Stimulated activated CD8-positive, alpha-beta memory T cell treated with anti-CD3 and anti-CD28 coated beads, Interleukin-2, amount 100 ng/mL, for 48 hours (primary cell): ENCODE data around the gene ZNF787.

Experiments used
- DNase-seq, 2 donors: peaks; one replicate each; pipeline ENCODE4 v3.0.0-alpha.2; 2020; ENCODE audit warnings: low read depth in 2 of 2

ZNF787 gene

DNA sequence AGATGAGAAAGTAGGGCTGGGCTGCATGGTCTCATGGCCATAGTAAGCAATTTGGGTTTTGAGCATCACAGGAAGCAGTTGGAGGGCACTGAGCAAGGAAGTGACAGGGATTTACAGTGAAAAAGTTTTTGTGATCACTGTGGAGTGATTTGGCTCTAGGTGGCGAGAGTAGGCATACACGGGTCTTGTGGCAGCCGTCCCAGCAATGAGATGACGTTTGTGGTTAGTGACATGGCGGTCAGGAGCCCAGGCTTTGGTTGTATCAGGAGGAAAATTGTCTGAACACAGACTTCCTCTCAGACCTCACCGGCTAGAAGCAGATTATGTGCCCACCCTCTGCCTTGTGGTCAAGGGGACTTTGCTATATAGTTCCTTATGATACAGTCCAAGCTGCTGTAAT is 23.3 kb upstream of the ZNF787 start:
- no peak for DNase-seq

DNA sequence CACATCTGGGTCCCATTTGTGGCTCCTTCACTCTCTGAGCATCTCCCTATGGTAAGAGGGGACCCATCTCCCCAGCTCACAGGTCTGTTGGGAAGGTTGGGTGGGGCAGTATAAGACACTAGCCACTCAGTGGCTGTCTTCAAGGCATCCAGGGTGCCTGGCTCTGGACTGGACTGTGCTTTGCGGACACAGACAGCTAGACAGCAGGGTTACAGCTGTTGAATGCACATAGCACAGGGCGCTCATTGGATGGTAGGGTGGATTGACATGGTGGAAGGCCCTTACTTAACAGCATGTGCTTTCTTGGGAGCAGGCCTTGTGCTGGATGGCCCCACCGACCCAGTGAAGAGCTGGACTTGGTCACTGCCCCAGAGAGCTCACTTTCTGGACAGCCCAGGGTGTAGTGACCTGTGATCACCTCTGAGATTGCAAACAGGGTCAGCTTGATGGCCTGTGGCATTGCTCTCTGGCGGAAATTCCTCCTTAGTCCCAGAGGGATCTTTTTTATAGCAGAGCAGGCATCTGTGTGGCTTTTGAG is 21.9 kb upstream of the ZNF787 start:
- DNase-seq: no peak

DNA sequence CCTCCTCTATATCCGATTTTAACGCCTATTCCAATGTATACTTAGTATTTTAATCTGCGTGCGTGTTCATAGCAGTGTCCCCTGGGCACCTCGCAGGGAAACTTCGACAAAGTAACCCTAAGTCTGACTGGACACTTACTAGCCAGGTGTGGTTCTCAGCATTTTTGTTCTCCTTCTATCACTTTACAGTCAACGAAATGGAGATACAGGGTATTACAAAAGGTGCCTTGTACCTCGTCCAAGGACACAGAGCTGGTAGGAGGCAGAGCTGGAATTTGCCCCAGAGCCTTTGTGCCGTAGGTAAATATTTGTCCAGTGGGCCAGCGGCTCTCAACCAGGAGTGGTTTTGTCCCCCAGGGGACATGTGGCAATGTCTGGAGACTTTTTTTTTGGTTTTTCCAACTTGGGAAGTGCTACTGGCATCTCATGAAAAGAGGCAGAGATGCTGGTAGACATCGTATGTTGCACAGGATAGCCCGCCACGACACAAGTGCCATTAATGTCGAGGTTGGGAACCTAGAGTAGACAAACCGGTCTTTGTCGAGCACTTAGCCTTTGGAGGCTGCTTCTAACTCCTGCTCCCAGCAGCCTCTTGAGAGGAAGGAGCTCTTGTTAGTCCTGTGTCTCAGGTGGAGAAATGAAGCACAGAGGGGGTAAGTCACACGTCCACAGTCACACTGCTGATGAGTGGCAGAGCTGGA is 21.1 kb upstream of the ZNF787 start:
- no peak for DNase-seq

DNA sequence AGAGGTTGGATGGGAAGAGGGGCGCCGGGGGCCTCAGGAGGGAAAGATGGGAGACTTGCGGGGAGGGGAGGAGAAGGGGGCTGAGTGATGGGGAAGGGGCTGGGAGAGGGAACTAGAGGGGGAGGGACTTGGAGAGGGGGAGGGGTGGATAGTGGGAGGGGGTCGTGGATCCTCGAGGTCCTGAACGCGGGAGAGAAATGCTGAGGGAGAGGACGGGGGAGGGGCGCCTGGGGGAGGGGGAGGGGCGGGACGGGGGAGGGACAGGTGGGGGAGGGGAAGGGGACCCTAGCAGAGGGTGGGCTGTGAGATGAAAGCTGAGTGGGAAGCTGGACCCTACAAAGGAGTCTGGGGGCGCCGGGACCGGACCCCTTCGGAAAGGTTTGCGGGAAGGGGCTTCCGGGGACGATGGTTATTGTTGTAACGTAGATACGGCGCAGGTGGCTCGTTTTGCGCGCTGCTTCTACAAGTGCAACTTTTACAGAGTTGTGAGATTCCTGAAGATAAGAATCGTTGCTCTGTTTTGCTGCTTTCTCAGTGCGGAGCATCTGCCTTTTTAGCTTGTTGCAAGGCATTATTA is 20.4 kb upstream of the ZNF787 start:
- no peak for DNase-seq

DNA sequence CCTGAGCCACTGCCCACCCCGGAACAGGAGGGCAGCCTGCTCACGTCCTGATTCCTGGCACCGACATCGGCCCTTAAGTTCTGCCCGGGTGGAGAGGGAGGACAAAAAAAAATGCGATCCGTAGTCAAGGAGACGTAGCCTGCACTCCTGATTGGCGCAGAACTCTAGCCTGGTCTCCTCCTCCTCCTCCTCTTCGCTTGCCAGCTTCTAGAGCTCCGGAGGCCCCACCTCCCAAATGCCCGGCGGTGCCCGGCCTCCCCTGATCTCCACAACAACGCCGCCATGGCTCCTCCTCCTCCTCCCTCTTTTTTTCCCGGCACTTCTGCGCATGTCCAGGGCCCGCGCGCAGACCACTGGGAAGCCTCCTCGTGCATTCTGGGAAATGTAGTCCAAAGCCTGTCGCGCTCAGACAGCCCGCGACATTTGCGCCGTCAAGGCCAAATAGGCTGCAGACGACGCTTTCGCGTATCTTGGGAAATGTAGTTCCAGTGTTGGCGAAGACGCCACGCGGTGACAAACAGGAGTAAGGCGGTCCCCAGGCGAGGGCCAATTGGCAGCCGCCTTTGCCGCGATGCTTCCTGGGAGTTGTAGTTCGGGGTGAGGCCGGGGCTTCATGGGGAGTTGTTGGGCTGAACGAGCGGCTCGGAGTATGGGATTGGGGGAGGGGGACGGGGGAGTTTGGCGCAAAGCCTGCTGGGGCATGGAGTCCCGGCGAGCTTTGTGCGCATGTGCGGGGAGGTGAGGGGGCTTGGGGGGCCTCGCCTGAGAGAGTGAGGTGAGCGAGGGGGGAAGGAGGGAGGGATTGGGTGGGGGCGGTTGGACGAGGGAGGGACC is 19.7 kb upstream of the ZNF787 start, which contains the start of gene ZNF444:
ZNF444 (plus strand) TSS at position 705 of the 834 bp plus-strand sequence. CDS start 5,625 bp downstream, outside the sequence.
- peak; percentile 96 to 97 for DNase-seq

DNA sequence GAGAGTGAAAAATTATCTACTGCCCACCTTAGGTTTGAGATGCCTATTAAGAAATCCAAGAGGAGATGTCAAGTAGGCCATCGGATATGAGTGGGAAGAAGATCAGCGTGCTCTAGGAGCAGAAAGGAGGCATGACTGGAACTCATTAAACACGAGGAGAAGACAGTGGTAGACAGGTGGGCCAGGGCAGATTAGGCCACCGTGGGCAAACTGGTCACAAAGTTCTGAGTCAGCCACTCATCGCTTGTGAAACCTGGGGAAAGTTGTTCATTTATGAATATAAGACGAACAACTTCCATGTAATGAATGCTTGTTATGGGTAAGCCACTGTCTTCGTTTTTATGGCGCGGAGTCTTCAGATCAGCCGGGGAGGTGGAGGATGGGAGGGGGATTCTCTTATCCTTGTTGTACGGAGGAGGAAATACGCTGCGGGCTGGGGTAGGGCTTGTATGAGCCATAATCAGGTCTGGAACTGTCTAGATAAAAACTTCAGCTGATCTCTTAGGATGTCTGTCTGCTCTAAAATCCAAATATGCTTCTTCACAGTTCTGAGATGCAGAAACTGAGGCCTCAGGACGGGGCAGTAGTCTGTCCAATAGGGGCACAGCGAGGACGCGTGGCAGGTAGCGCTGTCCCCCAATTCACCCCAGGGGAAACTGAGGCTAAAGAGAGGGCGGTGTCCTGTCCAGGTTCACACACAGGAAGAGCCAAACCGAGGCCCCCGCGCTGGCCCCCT is 18.9 kb upstream of the ZNF787 start:
- DNase-seq: no peak

DNA sequence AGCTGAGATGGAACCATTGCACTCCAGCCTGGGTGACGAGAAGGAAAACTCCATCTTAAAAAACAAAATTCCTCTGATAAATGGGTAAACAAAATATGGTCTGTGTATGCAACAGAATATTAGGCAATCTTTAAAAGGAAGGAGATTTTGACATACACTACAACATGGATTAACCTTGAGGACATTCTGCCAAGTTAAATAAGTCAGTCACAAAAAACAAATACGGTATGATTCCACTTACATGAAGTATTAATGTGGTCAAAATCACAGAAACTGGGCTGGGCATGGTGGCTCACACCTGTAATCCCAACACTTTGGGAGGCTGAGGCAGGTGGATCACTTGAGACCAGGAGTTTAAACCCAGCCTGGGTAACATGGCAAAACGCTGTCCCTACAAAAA is 17.0 kb upstream of the ZNF787 start:
- no peak for DNase-seq

DNA sequence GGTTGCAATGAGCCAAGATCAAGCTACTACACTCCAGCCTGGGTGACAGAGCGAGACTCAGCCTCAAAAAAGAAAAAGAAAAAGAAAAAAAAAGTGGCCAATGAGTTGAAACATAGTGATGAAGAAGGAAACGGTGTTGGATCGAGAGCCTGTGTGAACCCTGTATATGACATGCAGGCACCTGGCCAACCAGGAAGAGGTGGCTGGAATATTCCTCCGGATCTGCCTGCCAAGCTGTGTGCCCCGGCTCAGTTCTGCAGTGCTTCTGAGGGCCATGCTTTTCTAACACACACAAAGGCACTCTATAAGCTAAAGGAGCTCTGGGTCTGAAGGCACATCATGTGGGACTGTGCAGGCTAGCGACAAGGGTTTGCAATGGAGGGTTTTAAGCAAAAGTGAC is 16.3 kb upstream of the ZNF787 start:
- DNase-seq: no peak

DNA sequence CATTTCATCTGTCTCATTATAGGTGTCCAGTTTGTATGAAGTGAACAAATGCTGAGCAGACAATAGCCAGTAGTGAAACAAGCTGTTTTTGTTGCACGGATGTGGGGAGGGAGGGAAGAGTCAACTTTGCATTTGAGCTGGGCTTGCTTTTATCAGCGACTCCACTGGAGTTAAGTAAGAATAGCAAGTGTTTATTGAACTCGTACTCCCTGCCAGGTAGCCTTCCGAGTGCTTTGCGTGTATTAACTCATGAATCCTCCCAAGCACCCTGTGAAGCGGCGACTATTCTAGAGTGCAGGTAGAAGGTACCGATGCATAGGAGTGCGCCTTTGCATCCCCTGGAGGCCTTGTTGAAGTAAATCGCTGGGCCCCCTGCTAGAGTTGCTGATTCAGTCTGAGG is 15.3 kb upstream of the ZNF787 start:
- DNase-seq: no peak

DNA sequence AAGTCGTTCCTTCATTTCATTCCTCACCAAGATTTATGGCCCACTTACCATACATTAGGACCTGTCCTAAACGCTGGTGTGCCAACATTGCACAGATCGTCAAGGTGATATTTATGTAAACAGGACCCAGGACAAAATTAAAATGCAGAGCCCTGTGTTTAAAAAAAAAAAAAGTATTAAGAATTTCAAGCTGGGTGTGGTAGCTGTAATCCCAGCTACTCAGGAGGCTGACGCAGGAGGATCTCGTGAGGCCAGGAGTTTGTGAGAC is 13.5 kb upstream of the ZNF787 start:
- DNase-seq: no peak

DNA sequence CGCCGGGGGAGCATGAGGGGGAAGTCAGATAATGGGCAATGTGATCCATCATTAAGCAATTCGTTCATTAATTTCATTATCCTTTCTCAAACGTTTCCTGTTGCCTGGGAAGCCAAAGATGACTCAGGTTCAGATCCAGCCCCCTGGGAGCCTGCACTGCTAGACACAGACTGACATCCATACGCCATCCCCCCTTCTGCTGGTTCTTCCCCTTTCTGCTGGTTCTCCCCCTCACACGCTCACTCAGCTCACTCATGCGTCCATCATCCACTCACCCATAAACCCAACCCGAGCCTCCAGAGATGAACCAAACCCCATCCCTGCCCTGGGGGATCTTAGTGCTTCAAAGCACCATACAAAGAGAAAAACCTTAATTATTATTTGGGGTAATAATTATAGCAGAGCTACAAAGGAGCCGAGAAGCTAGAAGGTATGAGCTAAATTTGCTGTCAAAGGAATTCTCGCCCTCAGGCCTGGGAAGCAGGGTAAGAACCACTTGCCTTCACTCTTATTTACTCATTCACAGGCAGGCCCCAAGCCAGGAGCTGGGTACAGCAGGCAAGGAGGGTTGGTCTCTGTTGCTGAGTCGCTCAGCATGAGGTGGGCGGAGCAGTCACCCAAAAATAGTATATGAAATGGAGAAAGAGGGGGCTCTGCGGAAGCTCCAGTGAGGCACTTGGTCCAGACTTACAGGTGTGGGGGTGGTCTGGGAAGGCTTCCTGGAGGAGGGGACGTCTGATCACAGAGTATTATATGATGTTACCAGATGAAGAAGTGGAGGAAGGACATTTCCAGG is 13.0 kb upstream of the ZNF787 start:
- no peak for DNase-seq

DNA sequence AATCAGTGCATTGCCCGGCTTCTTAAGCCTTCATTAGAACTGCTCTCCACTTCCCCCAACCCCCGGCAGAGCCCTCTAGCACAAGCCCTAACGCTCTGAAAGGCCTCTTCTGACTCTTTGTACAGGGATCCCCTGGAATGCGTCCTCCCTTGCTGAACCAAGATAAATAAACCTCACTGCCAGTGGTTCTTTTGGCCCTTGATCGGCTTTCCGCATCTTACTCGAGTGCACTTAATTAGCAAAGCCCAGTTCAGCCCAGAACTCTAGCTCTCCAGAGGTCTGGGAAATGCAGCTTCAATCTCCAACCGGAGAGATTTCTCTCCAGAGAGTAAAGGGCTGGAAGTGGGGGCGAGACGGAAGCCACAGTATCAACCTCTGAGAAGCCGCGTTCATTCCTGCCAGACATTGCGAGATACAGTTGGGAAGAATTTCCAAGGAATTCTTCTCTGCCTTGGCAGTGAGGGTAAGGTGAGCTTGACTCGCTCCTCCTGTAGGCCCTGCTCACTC is 11.3 kb upstream of the ZNF787 start:
- no peak for DNase-seq

DNA sequence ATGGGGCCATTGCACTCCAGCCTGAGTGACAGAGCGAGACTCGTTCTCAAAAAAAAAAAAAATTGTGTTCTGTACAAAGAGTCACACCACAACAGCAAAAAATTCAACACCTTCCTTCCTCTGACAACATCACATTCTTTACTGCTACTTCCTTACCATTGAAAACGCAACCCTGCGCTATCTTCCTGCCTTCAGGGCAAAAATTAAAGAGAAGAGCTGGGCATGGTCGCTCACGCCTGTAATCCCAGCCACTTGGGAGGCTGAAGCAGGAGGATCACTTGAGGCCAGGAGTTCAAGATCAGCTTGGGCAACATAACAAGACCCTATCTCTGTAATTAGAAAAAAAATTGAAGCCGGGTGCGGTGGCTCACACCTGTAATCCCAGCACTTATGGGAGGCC is 10.6 kb upstream of the ZNF787 start:
- no peak for DNase-seq

DNA sequence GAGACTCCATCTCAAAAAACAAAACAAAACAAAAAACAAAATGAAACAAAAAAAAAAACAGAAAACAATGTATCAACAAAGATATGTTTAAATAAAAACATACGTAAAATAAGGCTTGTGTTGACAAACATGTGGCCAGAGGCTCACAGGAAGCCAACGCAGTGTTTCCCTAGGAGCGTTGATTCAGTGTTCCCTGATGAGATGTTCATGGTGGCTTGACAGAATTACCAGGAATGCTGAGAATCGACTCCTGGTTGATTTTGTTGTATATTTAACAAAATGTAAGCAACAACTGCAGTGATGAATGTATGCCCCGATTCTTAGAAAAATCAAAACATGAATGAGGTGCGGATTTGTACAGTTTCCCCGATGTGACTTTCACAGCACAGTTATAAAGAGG is 8.9 kb upstream of the ZNF787 start:
- no peak for DNase-seq

DNA sequence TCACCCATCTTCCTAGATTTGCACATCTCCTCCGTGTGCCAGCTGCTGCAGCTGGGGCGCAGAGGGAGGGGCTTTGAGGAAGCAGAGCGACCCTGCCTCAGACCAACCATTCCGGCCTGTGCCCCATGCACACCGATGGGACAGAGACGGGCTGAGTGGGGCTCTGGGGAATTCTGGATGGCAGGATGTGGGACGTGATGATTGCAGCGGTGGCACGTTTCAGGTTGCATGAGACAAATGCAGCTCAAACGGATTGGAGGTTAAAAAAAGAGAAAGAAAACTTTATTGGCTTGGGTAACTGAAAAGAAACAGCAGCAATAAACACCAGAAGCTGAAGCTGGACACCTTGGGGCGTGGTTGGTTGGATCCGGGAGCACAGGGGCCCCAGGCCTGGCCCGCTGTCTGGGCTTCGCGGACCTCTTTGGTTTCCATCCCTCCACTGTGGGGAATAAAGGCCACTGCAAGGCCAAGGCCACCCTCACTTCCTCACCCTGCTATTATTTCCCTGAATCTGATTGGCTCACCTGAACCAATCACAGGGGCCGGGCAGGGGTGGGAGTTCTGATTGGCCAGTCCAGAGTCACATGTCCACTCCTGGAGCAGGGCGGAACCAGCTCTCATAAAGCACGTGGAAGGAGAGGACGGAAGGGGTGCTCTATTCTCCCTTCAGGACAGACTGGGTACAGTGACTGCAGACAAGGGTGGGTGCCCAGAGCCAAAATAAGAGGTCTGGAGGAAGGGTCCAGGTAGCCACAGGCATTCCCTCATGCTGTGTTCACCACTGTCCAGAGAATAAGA is 6.1 kb upstream of the ZNF787 start:
- no peak for DNase-seq

DNA sequence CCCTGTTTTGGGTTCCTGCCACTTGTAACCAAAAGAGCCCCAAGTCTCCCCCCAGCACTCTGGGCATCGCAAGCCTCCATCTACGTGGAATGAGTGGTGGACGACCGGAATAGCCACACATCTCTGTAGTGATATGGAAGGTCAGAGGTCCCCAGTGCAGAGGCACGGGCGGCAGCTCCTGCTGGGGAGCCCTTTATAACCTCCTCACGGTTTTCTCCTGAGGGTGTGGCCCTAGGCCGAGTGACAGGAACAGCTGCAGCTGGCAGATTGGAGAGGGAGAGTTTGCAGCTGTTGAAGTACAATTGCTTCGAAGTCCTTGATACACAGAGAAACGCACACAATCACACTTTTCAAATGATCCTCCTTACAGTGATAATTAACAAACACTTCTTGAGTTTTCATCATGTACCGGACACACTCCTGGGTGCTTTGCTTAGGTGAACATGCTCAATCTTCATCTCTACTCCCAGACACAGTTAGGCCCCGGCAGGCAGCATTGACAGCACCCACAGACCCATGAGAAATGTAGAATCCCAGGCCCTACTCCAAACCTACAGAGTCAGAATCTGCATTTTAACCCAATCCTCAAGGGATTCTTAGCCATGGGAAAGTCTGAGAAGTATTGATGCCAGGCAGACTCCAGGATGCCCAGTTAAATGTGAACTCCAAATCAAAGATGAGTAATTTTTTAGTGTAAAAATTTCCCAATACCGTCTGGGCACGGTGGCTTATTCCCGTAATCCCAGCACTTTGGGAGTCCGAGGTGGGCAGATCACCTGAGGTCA is 4.9 kb upstream of the ZNF787 start:
- no peak for DNase-seq

DNA sequence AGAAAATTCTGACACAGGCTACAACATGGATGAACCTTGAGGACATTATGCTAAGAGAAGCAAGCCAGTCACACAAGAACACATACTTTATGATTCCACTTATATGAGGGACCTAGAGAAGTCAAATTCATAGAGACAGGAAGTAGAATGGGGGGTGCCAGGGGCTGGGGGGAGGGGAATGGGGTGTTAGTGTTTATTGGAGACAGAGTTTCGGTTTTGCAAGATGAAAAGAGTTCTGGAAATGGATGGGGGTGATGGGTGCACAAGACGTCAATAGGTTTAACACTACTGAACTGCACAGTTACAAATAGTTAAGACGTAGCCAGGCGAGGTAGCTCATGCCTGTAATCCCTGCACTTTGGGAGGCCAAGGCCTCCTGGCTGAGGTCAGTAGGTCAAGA is 3.5 kb upstream of the ZNF787 start:
- DNase-seq: no peak

DNA sequence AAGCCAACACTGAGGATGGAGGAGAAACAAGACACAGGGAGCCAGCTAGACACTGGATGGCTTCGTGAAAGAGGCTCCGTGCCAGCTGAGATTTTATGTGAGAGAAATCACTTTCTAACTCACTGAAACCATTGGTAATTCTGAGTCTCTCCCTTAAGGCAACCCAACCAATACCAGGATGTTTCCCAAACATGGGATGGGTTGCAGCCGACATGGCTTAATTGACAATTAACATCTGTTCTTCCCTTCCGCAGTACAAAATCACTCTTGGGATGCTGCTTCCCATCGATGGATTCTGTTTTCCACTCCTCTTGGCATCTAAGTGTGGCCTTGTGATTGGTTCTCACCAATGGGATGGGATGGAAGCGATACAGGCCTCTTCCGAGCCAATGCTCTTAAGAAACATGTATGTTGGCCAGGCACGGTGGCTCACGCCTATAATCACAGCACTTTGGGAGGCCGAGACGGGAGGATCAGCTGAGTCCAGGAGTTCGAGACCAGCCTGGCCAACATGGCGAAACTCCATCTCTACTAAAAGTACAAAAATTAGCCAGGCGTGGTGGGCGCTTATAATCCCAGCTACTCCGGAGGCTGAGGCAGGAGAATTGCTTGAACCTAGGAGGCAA is 2.3 kb upstream of the ZNF787 start:
- DNase-seq: no peak
